NCI-H2107 (cell line): Measurements from ENCODE around the gene TTC32.

Experiments
- DNase-seq: peaks from one replicate; lab custom pipeline; 2025; lab: John Stamatoyannopoulos, UW

The TTC32 gene

DNA sequence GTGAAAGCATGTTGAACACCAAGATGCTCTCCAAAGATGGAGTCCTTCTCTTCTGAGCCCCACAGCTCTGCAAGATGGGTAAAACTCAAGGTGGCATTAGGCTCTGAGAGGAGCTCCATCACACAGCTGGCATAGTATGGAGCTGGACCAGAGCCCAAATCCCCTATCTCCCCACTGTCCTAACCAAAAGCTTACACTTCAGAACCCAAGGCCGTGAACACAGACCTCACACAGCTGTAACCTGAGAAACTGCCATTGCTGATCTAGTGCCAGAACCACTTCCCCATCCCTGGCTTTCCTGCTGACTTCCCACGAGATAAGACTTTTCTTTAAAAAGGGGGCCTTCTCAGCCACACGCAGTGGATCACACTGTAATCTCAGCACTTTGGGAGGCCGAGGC is 25.0 kb downstream of the TTC32 start:
- no peak for DNase-seq

GRCh38 chr2:19875280-19875679 is 26.5 kb downstream of the TTC32 start:
- no peak for DNase-seq

DNA sequence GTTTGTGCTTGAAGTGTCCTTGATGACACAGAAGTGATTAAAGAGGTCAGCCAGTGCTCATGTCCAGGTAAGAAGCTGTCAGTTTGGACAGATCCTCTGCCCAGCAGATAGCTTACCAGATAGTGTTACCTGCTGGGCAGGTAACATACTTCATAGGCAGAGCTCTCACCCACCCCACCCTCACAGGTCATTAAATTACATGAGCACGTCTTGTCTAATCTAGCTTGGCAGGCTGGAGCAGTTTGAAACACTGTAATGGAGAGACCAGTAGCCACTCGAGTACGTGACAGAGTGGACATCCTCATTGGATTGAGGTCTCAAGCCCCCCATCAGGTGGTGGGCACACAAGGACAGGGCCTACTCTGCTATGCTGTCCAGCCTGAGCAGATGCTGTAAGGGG is 27.1 kb downstream of the TTC32 start:
- no peak for DNase-seq

- DNase-seq = no peak
Measured at GRCh38 chr2:19873014-19873413, 28.8 kb downstream of the TTC32 start.

DNA sequence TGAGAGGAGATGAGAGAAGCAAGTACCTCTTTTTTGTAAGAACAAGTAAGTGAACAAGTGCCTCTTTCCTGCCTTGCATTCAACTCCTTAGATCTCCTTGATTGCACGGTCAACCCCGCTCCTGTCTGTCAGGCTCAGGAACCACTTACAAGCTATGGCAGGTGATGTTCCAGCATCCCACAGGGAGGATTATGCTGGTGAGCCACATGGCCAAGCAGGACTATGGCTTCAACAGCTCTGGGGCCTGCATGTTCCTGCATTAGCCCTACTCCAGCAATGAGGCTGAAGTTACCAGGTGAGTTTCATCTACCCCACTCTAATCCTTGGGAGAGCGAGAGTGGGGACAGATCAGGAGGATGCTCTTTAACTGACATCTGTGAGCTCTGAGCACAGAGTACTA is 29.5 kb downstream of the TTC32 start:
- no peak for DNase-seq

- no peak for DNase-seq
Measured at GRCh38 chr2:19871836-19872235, 29.9 kb downstream of the TTC32 start.

DNA sequence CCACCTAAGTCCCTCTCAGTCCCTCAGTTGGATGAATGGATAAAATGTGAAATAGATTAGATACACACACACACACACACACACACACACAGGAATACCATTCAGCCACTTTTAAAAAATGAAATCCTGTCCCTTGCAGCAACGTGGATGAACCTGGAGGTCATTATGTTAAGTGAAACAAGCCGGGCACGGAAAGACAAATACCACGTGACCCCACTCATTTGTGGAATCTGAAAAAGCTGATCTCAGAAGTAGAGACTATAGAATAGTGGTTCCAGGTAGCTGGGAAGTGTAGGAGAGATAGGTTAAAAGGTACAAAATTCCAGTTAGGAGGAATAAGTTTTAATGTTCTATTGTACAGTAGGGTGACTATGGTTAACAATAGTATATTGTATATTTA is 31.0 kb downstream of the TTC32 start:
- DNase-seq = no peak

GRCh38 chr2:19868701-19869580 is 32.8 kb downstream of the TTC32 start:
- DNase-seq = no peak

- DNase-seq = no peak
Measured at GRCh38 chr2:19868224-19868623, 33.6 kb downstream of the TTC32 start.

GRCh38 chr2:19866771-19867170 is 35.0 kb downstream of the TTC32 start:
- no peak for DNase-seq

- DNase-seq = no peak
Measured at GRCh38 chr2:19865151-19865550, 36.6 kb downstream of the TTC32 start.

DNA sequence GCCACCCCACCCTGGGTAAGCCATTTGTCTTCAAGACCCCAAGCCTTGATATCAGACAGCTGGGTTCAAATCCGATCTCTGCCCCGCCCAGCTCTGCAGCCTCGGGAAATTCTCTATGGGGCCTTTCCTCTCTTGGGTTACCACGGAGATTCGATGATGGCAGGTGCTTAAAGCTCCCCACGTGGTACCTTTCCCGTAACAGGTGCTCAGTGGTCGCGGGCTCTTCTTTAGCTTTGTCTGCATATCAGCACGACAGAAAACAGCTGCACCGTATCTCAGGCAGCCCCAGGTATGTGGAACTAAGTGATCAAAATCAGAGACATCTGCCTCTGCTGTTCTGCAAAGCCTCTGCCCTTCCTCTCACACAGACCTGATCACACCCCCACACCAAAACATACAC is 37.4 kb downstream of the TTC32 start:
- no peak for DNase-seq

DNA sequence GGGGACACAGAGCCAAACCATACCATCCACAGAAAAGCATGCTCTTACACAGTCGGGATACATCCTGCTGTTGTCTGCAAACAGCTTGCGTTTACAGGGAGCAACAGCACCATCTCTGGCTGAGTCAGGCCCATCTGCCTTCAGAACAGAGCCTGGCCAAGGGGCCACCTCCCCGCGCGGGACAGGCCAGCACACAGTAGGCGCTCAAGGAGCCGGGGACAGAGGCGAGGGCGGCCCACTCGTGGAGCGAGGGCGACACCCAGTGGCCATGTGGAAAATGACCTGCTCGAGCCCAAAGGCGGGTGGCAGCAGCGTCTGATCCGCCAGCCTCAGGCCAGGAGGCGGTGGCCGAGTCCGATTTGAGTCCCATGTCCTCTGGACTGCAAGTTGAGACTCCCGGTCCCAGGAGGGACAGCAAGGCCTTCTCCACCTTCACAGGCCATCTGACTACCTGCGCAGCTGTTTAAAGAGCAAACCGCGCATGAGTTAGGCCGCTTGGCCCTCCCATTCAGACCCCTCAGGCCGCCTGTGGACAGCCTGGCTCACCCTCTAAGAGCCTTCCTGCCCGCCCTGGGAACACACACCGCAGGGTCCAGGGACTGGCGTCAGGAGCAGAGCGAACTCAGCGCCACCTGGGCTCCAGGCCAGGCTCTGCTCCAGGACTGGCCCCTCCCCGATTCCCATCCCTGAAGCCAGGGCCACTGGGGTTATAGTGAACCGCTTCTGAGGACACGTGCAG is 38.3 kb downstream of the TTC32 start:
- DNase-seq = peak; percentile 47

- DNase-seq = no peak
Measured at GRCh38 chr2:19861813-19862212, 40.0 kb downstream of the TTC32 start.

DNA sequence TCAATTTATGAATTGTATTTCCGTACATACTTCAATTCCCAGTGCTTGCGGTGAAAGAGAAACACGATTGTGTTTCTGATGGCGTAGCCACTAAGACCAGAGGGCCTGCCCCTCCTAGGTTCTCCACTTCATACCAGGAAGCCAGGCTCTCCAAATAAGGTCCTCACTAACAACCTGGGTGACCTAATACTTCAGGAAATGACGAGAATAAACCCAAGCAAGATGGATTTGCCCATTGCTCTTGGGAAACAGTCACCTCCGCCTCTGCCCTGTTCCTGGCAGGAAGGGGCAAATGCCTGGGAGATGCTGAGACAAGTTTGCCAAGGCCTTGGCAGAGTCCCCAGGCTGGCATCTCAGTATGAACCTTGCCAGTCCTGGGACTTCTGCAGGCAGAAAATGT is 41.8 kb downstream of the TTC32 start:
- no peak for DNase-seq

DNA sequence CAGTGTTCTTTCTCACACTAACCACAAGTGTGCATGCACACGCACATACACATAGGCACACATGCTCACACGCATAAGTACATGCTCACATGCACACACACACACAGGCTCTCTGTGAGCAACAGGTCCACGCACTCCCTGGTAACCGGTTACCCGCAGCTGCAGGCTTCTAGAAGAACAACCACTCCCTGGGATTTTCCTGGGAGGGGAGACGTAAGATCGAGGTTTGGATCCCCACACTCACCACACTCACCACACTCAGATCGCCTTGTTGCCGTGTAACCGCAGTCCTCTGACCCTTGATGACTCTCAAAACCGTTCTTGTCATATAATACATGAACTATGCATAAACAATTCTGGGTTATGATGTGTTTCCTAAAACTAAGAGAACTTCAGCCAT is 42.2 kb downstream of the TTC32 start:
- DNase-seq = no peak

DNA sequence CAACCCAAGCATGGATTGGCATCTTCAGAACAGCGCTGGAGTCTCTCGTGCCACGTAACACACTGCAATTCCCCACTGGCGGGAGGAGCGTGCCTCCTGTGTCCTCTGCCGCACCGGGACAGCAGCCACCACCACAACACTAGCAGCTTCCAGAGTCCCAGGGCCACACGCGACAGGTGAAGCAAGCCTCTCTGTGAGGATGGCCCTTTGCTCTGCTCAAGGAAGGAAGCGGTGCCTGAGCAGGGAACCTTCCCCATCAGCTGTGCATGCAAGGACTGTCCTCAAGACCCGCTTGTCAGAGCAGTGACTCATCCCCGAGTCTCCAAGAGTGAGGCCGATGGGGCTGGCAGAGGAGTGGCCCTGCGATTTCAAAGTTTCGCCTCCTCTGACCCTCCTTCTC is 44.0 kb downstream of the TTC32 start:
- no peak for DNase-seq

GRCh38 chr2:19857100-19857499 is 44.7 kb downstream of the TTC32 start:
- DNase-seq = no peak

DNA sequence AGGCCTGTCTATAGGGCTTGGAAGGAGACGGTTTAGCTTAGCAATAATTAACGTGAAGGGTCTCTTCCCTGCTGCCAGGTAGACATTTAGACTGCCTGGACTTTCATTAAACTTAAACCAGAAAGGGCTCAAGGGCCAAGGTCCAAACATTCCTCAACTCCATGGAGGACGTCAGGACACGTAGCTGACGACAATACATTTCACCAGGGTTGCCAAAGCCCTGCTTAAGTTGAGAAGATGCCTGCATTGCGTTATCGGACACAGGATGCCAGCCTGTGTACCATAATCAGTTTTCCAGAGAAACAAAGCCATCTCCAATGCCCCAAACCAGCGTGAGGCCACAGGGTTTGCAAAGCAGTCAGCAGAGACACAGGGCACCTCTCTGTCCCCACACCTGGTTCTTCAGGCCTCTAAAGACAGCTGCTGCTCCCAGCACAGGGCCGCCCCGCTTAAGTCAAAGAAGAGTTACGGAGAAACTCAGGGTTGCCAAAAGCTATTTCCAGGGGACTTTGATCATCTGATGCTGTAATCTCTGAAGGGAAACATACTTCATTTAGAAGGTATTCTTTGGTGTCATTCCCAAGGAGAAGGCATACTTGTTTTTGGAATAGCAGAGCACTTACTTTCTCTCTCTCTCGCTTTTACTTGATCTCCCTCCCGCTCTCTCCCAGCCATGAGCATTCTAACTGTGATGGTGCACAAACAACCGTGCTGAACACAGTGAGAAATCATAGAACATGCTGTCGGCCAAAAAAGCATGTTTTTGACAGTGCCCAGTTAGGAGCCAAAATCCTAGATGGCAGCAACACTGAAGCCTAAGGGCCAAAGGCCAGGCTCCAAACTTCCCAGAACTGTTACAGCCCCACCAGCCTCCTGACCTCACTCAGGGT is 46.0 kb downstream of the TTC32 start:
- DNase-seq = no peak

GRCh38 chr2:19854596-19855541 is 46.9 kb downstream of the TTC32 start:
- DNase-seq = no peak

- DNase-seq = no peak
Measured at GRCh38 chr2:19851116-19851695, 50.6 kb downstream of the TTC32 start.
